Measurements from ENCODE around the gene MYMK. TPM values are rescaled to one million over a fixed set of nuclear protein-coding genes. Genes with fewer than 3 reads are reported as not detected.

The MYMK gene
- polyA plus RNA-seq, 1 donor: 0.13 TPM

GRCh38 chr9:133502112-133502511 lies 22.6 kb downstream of the MYMK start:
- Histone ChIP-seq H3K4me3 (ENCODE audit: low read length) (no peak overlapping the region), H3K9me3 (ENCODE audit: control insufficient read depth, low read depth, low read length) (peaks cover 6% of the 10 kb centered on the region), H3K4me1 (ENCODE audit: control insufficient read depth, insufficient read depth, low read length) (peaks cover 2% of the 10 kb centered on the region), H3K27ac (ENCODE audit: low read length) (no peak overlapping the region), H3K36me3 (ENCODE audit: control insufficient read depth, insufficient read depth, low read length) (no peaks in the 10 kb centered on the region), H3K27me3 (ENCODE audit: control insufficient read depth, insufficient read depth, low read length) (peaks cover 10% of the 10 kb centered on the region)
- DNase-seq: no peak
- WGBS (ENCODE audit: insufficient coverage, low lambda C conversion rate): no CpG with 5 or more reads among the region's 1 CpG

DNA sequence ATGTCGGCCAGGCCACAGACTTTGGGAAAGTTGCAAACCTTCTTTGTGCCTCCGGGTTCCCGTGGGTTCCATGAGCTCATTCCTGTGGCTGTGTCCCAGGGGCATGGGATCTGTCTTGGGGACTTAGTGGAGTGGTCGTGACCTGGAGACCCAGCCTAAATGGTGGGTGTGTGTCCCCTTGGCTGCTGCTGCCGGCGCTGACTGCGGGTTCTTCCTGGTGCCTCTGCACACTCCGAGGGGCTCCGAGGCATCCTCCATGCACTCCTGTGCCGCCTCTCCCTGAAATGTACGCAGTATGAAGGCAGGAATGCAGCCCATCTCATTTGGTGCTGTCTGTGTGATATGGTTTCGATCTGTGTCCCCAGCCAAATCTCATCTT lies 24.9 kb downstream of the MYMK start:
- Histone ChIP-seq H3K9me3 (ENCODE audit: control insufficient read depth, low read depth, low read length) (peaks cover 6% of the 10 kb centered on the region), H3K36me3 (ENCODE audit: control insufficient read depth, insufficient read depth, low read length) (no peaks in the 10 kb centered on the region), H3K27ac (ENCODE audit: low read length) (no peak overlapping the region), H3K4me1 (ENCODE audit: control insufficient read depth, insufficient read depth, low read length) (peaks cover 4% of the 10 kb centered on the region), H3K27me3 (ENCODE audit: control insufficient read depth, insufficient read depth, low read length) (peaks cover 10% of the 10 kb centered on the region), H3K4me3 (ENCODE audit: low read length) (no peak overlapping the region)
- no peak for DNase-seq
- WGBS (ENCODE audit: insufficient coverage, low lambda C conversion rate): no CpG with 5 or more reads among the region's 12 CpGs

DNA sequence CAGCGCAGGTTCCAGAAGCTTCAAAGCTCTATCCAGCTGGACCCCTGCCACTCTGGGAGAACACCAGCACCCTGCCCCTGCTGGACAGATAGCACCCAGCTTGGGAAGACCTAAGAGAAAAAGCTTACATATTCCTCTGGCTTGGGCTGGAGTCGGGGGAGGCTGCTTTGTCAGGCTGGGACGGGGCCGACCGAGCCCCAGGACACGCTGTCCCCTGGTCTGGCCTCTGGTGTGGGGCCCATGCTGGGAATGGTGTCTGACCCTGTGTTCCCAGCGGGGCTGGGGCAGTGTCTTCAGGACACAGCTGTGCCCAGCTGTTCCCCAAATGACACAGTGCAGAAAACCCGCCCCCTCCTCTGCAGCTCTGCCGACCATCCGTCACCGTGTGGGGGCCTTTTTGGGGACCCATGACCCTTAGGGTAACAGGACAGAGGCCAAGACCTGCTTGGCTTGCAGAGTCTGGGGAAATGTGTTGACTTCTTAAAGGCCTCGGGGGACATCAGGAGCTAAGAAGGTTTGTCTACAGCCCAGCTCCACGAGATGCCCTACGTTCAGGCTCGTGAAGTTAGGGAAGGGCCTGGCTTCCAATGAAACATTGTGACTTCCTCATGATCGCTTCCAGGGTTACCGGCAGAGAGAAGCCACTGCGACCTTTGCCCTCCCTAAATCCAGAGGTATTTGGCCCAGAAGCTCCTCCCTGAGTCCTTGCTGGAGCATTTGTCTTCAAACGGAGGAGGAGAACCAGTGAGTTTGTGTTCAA lies 25.4 kb downstream of the MYMK start:
- no CpG with 5 or more reads among the region's 19 CpGs for WGBS (ENCODE audit: insufficient coverage, low lambda C conversion rate)
- peaks cover 9% of the 10 kb centered on the region for H3K27me3 ChIP-seq (ENCODE audit: control insufficient read depth, insufficient read depth, low read length)
- H3K4me3 ChIP-seq (ENCODE audit: low read length): no peak overlapping the region
- no peak overlapping the region for H3K27ac ChIP-seq (ENCODE audit: low read length)
- no peak for DNase-seq
- no peaks in the 10 kb centered on the region for H3K36me3 ChIP-seq (ENCODE audit: control insufficient read depth, insufficient read depth, low read length)
- H3K9me3 ChIP-seq (ENCODE audit: control insufficient read depth, low read depth, low read length): peaks cover 6% of the 10 kb centered on the region
- H3K4me1 ChIP-seq (ENCODE audit: control insufficient read depth, insufficient read depth, low read length): peaks cover 4% of the 10 kb centered on the region

DNA sequence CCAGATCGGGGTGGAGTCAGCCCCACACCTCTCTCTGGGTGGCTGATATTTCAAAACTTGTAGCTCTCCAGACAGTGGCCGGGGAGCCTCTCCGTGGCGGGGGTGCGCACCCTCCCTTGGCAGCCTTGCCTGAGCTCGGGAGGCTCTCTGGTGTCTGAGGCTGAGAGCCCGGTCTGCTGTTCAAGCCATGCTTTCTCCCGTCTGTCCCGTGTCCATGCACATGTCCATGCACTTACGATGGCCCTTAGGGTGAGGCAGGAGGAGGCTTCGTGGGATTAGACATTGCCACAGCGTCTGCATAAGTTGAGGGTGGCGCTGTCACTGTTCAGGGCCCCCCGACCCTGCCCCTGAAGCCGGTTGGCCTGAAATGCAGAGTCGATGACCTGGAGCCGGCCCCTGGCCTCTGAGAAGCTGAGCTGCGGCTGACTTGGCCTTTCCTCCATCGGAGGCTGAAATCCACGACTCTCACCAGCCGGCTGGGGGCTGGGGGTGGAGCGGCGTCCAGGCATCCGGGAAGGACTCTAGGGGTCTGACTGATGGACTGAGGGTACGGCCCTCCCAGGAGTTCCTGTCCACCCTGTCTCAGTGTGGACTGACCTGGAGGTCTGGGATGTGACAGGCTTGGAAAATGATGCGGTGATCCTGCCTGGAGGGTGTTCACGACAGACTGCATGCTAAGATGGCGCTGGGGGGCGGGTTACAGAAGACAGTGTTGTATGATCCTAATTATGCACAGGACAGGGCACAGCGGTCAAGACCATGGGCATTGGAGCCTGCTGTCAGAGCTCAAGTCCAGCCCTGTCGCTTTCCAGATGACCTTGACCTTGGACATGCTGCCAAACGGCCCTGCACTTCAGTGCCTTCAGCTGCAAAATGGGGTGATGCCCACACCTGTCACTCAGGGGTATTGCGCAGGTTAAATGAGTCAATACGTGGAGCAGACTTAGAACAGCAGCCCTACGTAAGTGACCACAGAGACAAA lies 27.6 kb downstream of the MYMK start:
- DNase-seq: no peak
- peaks cover 3% of the 10 kb centered on the region for H3K9me3 ChIP-seq (ENCODE audit: control insufficient read depth, low read depth, low read length)
- peaks cover 7% of the 10 kb centered on the region for H3K27me3 ChIP-seq (ENCODE audit: control insufficient read depth, insufficient read depth, low read length)
- WGBS (ENCODE audit: insufficient coverage, low lambda C conversion rate): no CpG with 5 or more reads among the region's 35 CpGs
- H3K36me3 ChIP-seq (ENCODE audit: control insufficient read depth, insufficient read depth, low read length): no peaks in the 10 kb centered on the region
- H3K4me1 ChIP-seq (ENCODE audit: control insufficient read depth, insufficient read depth, low read length): peaks cover 4% of the 10 kb centered on the region
- H3K4me3 ChIP-seq (ENCODE audit: low read length): no peak overlapping the region
- H3K27ac ChIP-seq (ENCODE audit: low read length): no peak overlapping the region

- Histone ChIP-seq H3K9me3 (ENCODE audit: control insufficient read depth, low read depth, low read length) (no peaks in the 10 kb centered on the region), H3K27me3 (ENCODE audit: control insufficient read depth, insufficient read depth, low read length) (peaks cover 7% of the 10 kb centered on the region), H3K4me1 (ENCODE audit: control insufficient read depth, insufficient read depth, low read length) (peaks cover 4% of the 10 kb centered on the region), H3K4me3 (ENCODE audit: low read length) (no peak overlapping the region), H3K27ac (ENCODE audit: low read length) (no peak overlapping the region), H3K36me3 (ENCODE audit: control insufficient read depth, insufficient read depth, low read length) (no peaks in the 10 kb centered on the region)
- DNase-seq: no peak
- WGBS (ENCODE audit: insufficient coverage, low lambda C conversion rate): 100% methylated on average over 1 of the region's 24 CpGs
These were observed 29.1 kb downstream of the MYMK start for GRCh38 chr9:133495327-133496293.

DNA sequence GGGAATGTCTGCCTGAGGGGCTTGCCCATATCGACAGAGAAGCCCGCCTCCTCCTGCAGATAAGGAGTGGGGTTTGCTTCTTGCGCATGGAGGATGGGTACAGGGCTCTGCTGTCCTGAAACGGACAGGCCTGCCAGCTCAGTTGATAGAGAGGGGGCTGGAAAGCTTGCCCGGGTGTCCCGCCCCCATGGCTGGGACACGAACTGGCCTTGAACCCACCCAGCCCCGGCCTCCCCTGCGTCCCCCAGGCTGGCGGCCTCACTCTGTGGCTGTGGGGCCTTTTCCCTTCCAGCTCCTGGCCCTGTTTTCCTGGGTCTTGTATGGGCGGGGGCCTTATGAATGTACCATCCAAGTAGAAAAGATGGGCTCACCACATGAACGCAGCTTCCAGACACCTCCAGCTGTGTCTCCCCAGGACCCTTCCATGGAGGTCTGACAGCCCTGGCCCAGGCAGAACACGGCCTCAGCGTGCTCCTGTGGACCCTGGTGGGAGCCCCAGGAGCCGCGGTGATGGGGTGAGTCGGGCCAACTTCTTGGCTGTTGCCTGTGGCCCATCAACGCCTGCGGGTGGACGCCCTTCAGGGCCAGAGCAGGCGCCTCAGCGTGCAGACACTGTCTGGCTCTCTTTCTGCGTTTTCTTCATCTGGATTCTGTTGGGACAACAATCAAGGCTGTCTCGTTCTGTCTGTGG lies 30.0 kb downstream of the MYMK start:
- Histone ChIP-seq H3K27ac (ENCODE audit: low read length) (no peak overlapping the region), H3K27me3 (ENCODE audit: control insufficient read depth, insufficient read depth, low read length) (peaks cover 9% of the 10 kb centered on the region), H3K36me3 (ENCODE audit: control insufficient read depth, insufficient read depth, low read length) (no peaks in the 10 kb centered on the region), H3K4me3 (ENCODE audit: low read length) (no peak overlapping the region), H3K4me1 (ENCODE audit: control insufficient read depth, insufficient read depth, low read length) (peaks cover 4% of the 10 kb centered on the region), H3K9me3 (ENCODE audit: control insufficient read depth, low read depth, low read length) (no peaks in the 10 kb centered on the region)
- DNase-seq: no peak
- no CpG with 5 or more reads among the region's 24 CpGs for WGBS (ENCODE audit: insufficient coverage, low lambda C conversion rate)

DNA sequence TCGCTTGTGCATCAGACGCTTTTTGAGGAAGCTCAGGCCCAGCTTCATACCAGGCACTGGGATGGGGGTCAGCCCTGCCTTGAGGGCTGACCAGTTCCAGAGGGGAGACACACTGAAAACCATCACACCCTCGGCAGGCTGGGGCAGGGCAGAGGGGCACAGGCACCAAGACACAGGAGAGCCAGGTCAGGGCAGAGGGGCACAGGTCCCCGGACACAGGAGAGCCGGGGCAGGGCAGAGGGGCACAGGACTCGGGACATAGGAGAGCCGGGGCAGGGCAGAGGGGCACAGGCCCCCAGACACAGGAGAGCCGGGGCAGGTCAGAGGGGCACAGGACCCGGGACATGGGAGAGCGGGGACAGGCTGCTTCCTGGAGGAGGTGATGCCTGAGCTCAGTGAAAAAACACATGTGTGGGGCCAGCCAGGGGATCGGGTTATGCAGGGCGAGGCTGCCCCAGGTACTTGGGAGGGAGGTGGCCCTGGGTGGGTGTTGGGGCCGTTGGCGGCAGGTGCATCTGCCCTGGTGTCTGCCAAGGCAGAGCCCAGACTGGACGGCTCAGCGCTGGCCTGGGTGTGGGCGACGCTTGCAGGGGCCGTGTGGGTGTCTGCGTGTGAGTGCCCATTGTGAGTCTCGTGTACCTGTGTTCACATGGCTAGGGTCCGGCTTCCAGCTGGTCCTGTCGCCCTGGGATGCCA lies 30.8 kb downstream of the MYMK start:
- no peaks in the 10 kb centered on the region for H3K9me3 ChIP-seq (ENCODE audit: control insufficient read depth, low read depth, low read length)
- WGBS (ENCODE audit: insufficient coverage, low lambda C conversion rate): no CpG with 5 or more reads among the region's 23 CpGs
- H3K27me3 ChIP-seq (ENCODE audit: control insufficient read depth, insufficient read depth, low read length): peaks cover 6% of the 10 kb centered on the region
- peaks cover 2% of the 10 kb centered on the region for H3K4me1 ChIP-seq (ENCODE audit: control insufficient read depth, insufficient read depth, low read length)
- H3K4me3 ChIP-seq (ENCODE audit: low read length): no peak overlapping the region
- no peak for DNase-seq
- no peak overlapping the region for H3K27ac ChIP-seq (ENCODE audit: low read length)
- no peaks in the 10 kb centered on the region for H3K36me3 ChIP-seq (ENCODE audit: control insufficient read depth, insufficient read depth, low read length)

DNA sequence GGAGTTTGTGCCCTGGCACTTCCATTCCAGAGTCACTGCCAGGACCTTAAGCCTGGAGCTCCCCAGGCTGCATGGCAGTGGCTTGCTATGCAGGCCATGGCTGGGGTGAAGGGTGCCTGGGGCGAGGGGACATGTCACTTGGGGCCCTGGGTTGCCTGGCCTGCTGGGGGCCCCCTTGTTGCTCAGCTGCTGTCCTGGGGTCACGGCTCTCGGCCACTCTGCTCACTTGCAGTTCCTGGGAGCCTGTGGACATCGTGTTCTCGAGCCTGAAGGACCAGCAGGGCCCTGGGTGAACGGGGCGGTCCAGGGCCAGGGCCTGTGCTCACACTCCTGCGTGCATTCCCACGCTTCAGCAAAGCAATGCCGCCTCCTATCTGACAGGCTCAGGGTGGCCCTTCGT lies 31.3 kb downstream of the MYMK start:
- no peak overlapping the region for H3K27ac ChIP-seq (ENCODE audit: low read length)

More for the DNA sequence above, 31.3 kb downstream of the MYMK start:
- Histone ChIP-seq H3K27me3 (ENCODE audit: control insufficient read depth, insufficient read depth, low read length) (peaks cover 3% of the 10 kb centered on the region), H3K4me3 (ENCODE audit: low read length) (no peak overlapping the region), H3K4me1 (ENCODE audit: control insufficient read depth, insufficient read depth, low read length) (peaks cover 2% of the 10 kb centered on the region), H3K36me3 (ENCODE audit: control insufficient read depth, insufficient read depth, low read length) (no peaks in the 10 kb centered on the region), H3K9me3 (ENCODE audit: control insufficient read depth, low read depth, low read length) (no peaks in the 10 kb centered on the region)
- DNase-seq: no peak
- WGBS (ENCODE audit: insufficient coverage, low lambda C conversion rate): no CpG with 5 or more reads among the region's 11 CpGs
